ENCODE measurements around the gene SLC12A8.

Gene SLC12A8

DNA sequence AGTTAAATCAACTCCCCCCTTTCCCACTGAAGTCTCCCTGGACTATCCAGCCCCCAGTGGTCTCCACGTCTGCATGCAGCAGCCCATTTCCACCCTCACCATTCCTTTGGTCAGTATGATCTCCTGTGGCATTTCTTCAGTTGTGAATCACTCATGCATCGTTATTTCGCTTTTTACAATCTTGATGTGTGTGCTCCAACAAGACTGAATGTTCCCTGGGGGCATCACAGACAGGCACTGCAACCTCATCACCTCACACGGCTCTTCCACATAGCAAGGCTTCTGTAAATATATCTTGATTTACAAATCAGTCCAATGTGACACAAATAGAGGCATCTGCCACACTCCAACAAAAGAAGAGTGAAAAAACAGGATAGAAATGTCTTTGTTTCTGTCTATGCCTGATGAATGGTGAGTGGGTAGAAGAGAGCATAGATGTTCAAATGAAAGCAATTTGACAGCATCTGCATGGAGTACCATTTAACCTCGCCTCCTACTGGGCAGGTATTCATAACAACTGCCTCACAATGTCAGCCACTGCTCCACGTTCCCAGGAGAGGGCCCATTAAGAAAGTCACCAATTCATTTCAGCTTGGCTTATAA lies 162.0 kb downstream of the SLC12A8 start:
- DNase-seq, result no peak

GRCh38 chr3:125048282-125048681 lies 164.3 kb downstream of the SLC12A8 start:
- no peak for DNase-seq

- DNase-seq, result no peak
These were observed 166.6 kb downstream of the SLC12A8 start for GRCh38 chr3:125045965-125046364.

GRCh38 chr3:125045194-125045593 lies 167.4 kb downstream of the SLC12A8 start:
- DNase-seq, result no peak

GRCh38 chr3:125043599-125044151 lies 168.9 kb downstream of the SLC12A8 start:
- no peak for DNase-seq

DNA sequence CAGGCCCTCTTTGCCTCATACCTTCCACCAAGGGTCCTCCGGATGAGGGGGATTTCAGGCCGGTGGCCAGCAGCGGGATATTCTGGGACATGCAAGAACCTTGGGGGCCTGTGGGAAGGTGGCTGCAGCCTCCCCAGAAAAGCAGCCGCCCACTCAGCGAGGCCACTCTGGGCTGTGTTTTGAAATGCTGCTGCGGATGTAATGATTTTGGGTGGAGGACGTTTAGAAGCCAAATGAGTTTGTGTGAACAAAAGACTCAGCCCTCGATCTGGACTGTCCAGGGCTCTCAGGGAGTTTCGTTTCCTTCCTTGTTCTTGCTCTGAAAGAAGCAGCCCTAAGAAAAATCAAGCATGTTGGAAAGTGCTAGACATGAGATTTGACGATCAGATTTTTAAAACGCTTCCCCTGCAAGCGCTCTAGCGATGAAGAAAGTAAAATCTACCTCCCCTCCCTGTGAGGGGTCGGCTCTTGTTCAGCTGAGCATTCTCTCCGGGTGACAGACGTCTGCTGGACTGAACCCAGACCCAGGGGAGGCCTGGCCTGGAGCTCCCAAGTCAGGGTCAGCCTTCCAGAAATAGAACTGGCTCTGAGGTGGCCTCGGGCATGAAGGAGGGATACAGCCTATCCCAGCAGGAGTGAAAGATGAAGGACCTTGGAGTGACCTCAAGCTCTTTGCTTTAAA lies 169.7 kb downstream of the SLC12A8 start:
- no peak for DNase-seq

- no peak for DNase-seq
These were observed 173.1 kb downstream of the SLC12A8 start for GRCh38 chr3:125039131-125040100.

GRCh38 chr3:125037498-125038150 lies 174.9 kb downstream of the SLC12A8 start:
- no peak for DNase-seq

DNA sequence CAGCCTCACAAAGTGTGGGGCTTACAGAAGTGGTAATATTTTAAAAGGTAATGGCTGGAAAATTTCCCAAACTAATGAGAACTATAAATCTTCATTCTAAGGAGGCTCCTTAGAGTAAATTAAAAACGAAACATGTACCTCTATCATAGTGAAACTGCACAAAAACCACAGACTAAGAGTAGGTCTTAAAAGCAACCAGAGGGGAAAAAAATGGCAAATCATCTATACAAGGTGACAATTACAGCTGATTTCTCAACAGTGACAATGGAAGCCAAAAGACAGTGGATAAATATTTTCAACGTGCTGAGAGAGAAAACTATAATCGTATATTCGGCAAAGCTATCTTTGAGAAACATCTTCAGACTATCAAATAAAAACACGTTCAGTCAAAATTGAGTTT lies 177.3 kb downstream of the SLC12A8 start:
- no peak for DNase-seq

DNA sequence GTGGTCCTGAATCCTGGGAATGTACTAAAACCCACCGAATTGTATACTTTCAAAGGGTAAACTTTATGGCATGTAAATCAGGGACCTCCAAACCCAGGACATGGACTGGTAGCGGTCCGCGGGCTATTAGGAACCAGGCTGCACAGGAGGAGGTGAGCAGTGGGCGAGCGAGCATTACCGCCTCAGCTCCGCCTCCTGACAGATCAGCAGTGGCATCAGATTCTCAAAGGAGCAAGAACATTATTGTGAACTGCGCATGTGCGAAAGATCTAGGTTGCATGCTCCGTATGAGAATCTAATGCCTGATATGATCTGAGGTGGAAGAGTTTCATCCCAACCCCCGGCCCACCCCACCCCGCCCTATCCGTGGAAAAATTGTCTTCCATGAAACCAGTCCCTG lies 178.9 kb downstream of the SLC12A8 start:
- DNase-seq, result no peak

DNA sequence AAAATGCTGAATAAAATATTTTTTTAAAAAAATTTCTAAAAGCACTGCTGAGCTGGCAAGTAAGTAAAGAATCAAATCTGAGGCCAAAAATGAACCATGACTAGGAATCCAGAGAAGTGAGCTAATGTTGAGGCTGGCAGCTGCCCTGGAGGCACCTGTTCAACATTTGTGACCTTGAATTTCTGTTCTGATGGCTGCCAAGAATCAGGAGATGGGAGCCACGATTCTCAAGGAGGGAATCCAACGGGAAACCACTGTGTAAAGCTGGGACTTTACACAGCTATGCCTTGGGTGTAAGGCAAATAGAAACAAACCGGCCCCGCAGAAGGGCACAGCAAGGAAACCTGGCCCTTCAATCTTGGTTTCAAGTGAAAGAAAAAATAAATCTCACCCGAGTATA lies 179.4 kb downstream of the SLC12A8 start:
- no peak for DNase-seq

DNA sequence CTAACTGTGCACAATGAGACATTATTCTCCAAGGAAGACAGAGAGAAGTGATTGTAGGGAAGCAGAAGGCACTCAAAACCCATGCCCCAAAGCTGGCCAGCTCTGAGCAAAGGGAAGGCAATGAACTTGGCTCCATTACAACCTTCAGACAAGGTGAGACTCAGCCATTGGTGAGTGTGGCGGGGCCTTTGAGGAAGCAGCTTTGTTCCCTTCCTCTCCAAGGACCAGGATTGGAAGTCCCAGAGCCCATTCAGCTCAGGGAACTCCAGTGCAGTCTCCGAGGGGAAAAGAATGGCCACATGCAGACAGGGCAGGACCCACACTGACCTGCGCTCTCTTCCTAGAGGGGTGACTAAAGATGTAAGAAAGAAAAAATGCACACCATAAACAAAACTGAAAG lies 179.9 kb downstream of the SLC12A8 start:
- DNase-seq, result no peak

Data from RPMI8226 (cell line).